Heart left ventricle (tissue), 16 donors: ENCODE data around the gene FOXN3. TPM values are rescaled to one million over a fixed set of nuclear protein-coding genes. Genes with fewer than 3 reads are reported as not detected.
"Not testable (repeated sequence)": the region's sequence is repeated elsewhere in the genome, so short reads cannot be mapped to it uniquely, and the experiment has no call there.

Experiments used
- ATAC-seq, 4 donors: fragments of 200-7000 bp; cut with Tn5 transposase; one replicate each; pipeline ENCODE4 v1.9.1; 2020 to 2022; ENCODE audit warnings: moderate library complexity in 4 of 4, mild to moderate bottlenecking in 3 of 4, moderate number of reproducible peaks in 1 of 4
- DNase-seq, 5 donors: peaks; one replicate each; pipeline ENCODE4 v3.0.0-alpha.2; 2020
- H3K27ac ChIP-seq, 12 donors: fragments of 200-600 bp; sonication (generic) in 4 of 12; one replicate each; pipeline versions ENCODE4 v1.5.0 to v1.8.0; 2016 to 2022; ENCODE audit warnings: mild to moderate bottlenecking in 2 of 12
- H3K27me3 ChIP-seq, 9 donors: fragments of 200-600 bp; sonication (generic) in 2 of 9; one replicate each; pipeline versions ENCODE4 v1.5.1 to v1.8.0; 2016 to 2022; ENCODE audit warnings: mild to moderate bottlenecking in 3 of 9
- H3K36me3 ChIP-seq, 9 donors: fragments of 200-600 bp; sonication (generic) in 2 of 9; one replicate each; pipeline versions ENCODE4 v1.5.0 to v1.8.0; 2018 to 2022; ENCODE audit warnings: mild to moderate bottlenecking in 2 of 9
- H3K4me1 ChIP-seq, 12 donors: fragments of 200-600 bp; sonication (generic) in 4 of 12; one replicate each; pipeline versions ENCODE4 v1.5.0 to v1.8.0; 2016 to 2022; ENCODE audit warnings: mild to moderate bottlenecking in 3 of 12
- H3K4me3 ChIP-seq, 12 donors: fragments of 200-600 bp; sonication (generic) in 4 of 12; one replicate each; pipeline versions ENCODE4 v1.5.0 to v1.8.0; 2017 to 2022; ENCODE audit warnings: mild to moderate bottlenecking in 9 of 12, moderate library complexity in 4 of 12
- H3K9me3 ChIP-seq, 12 donors: fragments of 200-600 bp; sonication (generic) in 4 of 12; one replicate each; pipeline versions ENCODE4 v1.5.0 to v1.8.0; 2016 to 2022; ENCODE audit warnings: mild to moderate bottlenecking in 1 of 12
- POLR2A ChIP-seq, 2 donors: fragments of 450-650 bp; IDR thresholded peaks; one replicate each; pipeline ENCODE4 v1.6.1; 2017; ENCODE audit warnings: antibody characterized with exemption in 2 of 2, mild to moderate bottlenecking in 2 of 2, moderate library complexity in 2 of 2
- WGBS, 4 donors: extraction: QIAGEN DNeasy Blood & Tissue Kit in 2 of 4; methylation state at CpG; one replicate each; pipeline versions ENCODE4 v1.1.5 to v1.1.7; 2013 to 2018; 5-methylcytosine and 5-hydroxymethylcytosine counted together
- intact Hi-C, 10 donors: fragments of 100-400 bp; cut with DNase I; formaldehyde crosslinking; loops; one replicate each; pipeline versions ENCODE4 v1.11.1 to v1.14.2; 2022
- polyA plus RNA-seq, 2 donors: library from polyadenylated mRNA; stranded (reverse); fragments of 200-250 nt; gene quantifications; one replicate each; pipeline ENCODE4 v1.2.3, GENCODE V29; 2013
- total RNA-seq, 9 donors: library from RNA; depleted of rRNA in 2 of 9; stranded (reverse); fragments of >200 nt in 2 of 9; fragmentation: NEBNext Ultra II Directional in 3 of 9; extraction: Animal tissue kit (Norgen Biotek cat#: 25700) in 3 of 9; gene quantifications; one replicate each; pipeline versions ENCODE4 v1.1.0 to v1.2.4, GENCODE V29; 2016 to 2023
- TF ChIP-seq, protein P1 (sequence below), 12 donors: fragments of 200-600 bp; sonication (generic) in 4 of 12; IDR thresholded peaks; one replicate each; pipeline versions ENCODE4 v1.5.0 to v1.8.0; 2018 to 2022; ENCODE audit warnings: antibody characterized with exemption in 12 of 12, mild to moderate bottlenecking in 5 of 12
- donor health status: ischemic (EF 13 %, LVEDD 7.1; RV severe dilation, severe dysfunction).
- donor health status: healthy with polysubstance abuse.
- donor health status: DM: no; HTN: yes; CAD: no.
- donor health status: DM: no; HTN: no; CAD: no.
- donor health status: ischemic (EF 25% LVEDD 6.9; RV normal size, moderate dysfunction).
- donor health status: ischemic (EF 25% LVEDD 5.7; RV mildly dilated, moderate dysfunction).
- donor health status: healthy.
- donor health status: DM: yes; HTN: yes; CAD: no.
- donor health status: ischemic (EF 35%, LVEDD 5.7; RV mildly dilated, moderate dysfunction).
- donor health status: nonischemic (EF 11% LVEDD 7.7; RV severe dilation, severe dysfunction).
- donor health status: DM: yes; HTN: yes; CAD: no.
- donor health status: PGD.
- donor health status: ischemic (EF 29% LVEDD 5.4; RV normal size, mild dysfunction).
- donor health status: nonischemic (EF 23%, LVEDD 6.1; RV moderate dilation, normal function).

The FOXN3 gene
- total and polyA plus RNA-seq, 11 donors: 24.4 to 161 (median 111) TPM

DNA sequence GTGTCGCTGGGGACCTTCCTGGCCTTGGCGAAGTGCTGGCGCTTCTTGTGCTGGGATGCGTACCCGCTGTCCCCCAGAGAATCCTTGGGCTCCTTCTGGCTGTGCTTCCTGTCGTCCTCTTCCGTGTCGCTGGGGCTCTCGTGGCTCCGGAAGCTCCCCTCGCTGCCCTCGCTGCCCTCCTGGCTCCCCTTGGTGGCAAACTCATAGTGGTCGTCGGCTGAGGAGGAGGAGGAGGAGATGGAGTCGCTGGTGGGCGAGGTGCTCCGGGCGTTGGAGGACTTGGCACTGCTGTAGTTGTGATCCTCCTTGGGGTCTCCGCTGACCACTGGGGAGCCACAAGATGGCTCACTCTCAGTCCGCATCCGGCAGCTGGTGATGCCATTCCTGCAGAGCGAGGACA lies 254.4 kb downstream of the FOXN3 start:
- no peaks in the 10 kb centered on the region for H3K27me3 ChIP-seq
- H3K4me1 ChIP-seq: peaks cover 0 to 34% (median 24%) of the 10 kb centered on the region in 12 donors
- H3K36me3 ChIP-seq: peaks cover 0 to 43% (median 19%) of the 10 kb centered on the region in 9 donors
- H3K27ac ChIP-seq: no peak overlapping the region
- WGBS, 4 donors: 93 to 97% (median 96%) methylated on average over 22 of the region's 22 CpGs
- H3K4me3 ChIP-seq: no peak overlapping the region
- intact Hi-C loops: loop anchor here in 5 of 10 donors (5.0 to 10.0 kb wide), 4 partner anchors 118 to 752 kb away; no protein-coding TSS in a partner anchor
- no peak for ATAC-seq
- no peak for DNase-seq
- TF ChIP-seq, protein P1, sequence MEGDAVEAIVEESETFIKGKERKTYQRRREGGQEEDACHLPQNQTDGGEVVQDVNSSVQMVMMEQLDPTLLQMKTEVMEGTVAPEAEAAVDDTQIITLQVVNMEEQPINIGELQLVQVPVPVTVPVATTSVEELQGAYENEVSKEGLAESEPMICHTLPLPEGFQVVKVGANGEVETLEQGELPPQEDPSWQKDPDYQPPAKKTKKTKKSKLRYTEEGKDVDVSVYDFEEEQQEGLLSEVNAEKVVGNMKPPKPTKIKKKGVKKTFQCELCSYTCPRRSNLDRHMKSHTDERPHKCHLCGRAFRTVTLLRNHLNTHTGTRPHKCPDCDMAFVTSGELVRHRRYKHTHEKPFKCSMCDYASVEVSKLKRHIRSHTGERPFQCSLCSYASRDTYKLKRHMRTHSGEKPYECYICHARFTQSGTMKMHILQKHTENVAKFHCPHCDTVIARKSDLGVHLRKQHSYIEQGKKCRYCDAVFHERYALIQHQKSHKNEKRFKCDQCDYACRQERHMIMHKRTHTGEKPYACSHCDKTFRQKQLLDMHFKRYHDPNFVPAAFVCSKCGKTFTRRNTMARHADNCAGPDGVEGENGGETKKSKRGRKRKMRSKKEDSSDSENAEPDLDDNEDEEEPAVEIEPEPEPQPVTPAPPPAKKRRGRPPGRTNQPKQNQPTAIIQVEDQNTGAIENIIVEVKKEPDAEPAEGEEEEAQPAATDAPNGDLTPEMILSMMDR (IDR thresholded peaks at IDR 0.05): no peak
- no peak for TF ChIP-seq POLR2A (IDR thresholded peaks at IDR 0.05)
- H3K9me3 ChIP-seq: no peaks in the 10 kb centered on the region

DNA sequence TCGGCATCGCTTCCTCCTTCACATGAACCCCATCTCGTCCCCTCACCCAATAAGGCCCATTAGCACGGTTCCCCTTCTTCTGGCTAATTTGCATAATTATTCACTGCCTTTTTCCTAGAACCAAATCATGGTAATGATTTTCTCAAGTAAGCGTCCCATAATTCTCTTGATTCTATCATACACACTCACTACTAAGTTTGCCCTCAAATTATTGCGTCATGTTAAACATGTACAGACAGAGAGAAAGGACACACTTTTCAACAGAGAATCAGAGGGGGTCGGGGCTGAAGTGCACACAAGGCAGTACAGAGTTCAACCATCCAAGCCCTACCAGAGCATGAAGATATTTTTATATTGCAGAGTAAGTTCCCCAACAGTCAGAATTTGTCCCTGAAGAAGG lies 256.6 kb downstream of the FOXN3 start:
- peaks cover 0 to 49% (median 24%) of the 10 kb centered on the region in 9 donors for H3K36me3 ChIP-seq
- intact Hi-C loops: loop anchor here in 5 of 10 donors (5.0 to 10.0 kb wide), 4 partner anchors 116 to 754 kb away; no protein-coding TSS in a partner anchor

DNA sequence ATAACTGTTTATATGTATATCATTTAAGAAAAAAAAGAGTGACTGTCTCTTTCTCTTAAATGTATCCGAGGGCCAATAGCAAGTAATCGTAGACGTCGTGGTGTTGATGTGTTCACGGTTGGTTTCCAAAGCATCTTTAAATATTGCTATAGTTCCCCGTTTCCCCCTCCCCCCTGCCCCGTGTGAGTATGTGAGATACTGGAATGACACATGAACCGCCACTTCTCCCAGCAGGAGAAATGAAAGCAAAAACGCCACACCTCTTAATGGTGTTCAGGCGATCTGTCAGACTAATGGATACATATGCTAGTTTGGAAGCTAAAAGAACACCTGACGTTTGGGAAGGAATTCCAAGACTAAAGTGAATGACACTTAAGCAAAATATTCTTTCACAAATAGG lies 258.3 kb downstream of the FOXN3 start:
- H3K36me3 ChIP-seq: peaks cover 0 to 49% (median 29%) of the 10 kb centered on the region in 9 donors
- intact Hi-C loops: no loop called here
- H3K27ac ChIP-seq: no peak overlapping the region
- 91 to 94% (median 92%) methylated on average over 11 of the region's 11 CpGs for WGBS, 4 donors
- no peaks in the 10 kb centered on the region for H3K27me3 ChIP-seq
- peaks cover 0 to 3% (median 0%) of the 10 kb centered on the region in 12 donors for H3K4me1 ChIP-seq
- TF ChIP-seq, protein P1 (IDR thresholded peaks at IDR 0.05): no peak
- TF ChIP-seq POLR2A (IDR thresholded peaks at IDR 0.05): no peak
- no peaks in the 10 kb centered on the region for H3K9me3 ChIP-seq
- no peak for DNase-seq
- no peak for ATAC-seq
- no peak overlapping the region for H3K4me3 ChIP-seq

More for the DNA sequence above, 256.6 kb downstream of the FOXN3 start:
- Histone ChIP-seq H3K27ac (no peak overlapping the region), H3K4me3 (no peak overlapping the region), H3K27me3 (no peaks in the 10 kb centered on the region), H3K9me3 (no peaks in the 10 kb centered on the region), H3K4me1 (peaks cover 0 to 20% (median 13%) of the 10 kb centered on the region in 12 donors)
- 89 to 96% (median 94%) methylated on average over 7 of the region's 7 CpGs for WGBS, 4 donors
- DNase-seq: no peak
- no peak for ATAC-seq
- no peak for TF ChIP-seq POLR2A (IDR thresholded peaks at IDR 0.05)
- TF ChIP-seq, protein P1 (IDR thresholded peaks at IDR 0.05): no peak

DNA sequence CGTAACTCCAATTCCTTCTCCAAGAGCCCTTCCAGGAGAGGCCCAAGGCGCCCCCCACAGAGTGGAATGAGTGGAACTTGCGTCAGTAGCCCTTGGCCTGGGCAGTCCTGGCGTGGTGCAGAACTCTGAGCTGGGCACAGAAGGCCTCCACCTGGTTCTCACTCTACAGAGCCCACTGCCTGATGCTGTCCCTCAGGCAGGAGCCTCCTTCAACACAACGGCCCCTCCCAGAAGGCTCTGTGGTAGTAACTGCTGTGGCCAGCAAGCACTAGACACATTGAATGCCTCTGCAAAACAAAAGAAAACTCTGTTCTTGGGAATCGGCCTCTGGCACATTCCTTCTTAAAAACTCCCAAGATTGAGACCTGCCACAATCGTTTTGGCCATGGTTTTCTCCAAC lies 258.9 kb downstream of the FOXN3 start:
- H3K9me3 ChIP-seq, intact Hi-C loops, ATAC-seq, H3K27me3 ChIP-seq, DNase-seq, H3K4me3 ChIP-seq, H3K4me1 ChIP-seq, H3K27ac ChIP-seq: not testable (repeated sequence)
- 88 to 92% (median 90%) methylated on average over 7 of the region's 7 CpGs for WGBS, 4 donors
- H3K36me3 ChIP-seq: peaks cover 0 to 49% (median 26%) of the 10 kb centered on the region in 9 donors

DNA sequence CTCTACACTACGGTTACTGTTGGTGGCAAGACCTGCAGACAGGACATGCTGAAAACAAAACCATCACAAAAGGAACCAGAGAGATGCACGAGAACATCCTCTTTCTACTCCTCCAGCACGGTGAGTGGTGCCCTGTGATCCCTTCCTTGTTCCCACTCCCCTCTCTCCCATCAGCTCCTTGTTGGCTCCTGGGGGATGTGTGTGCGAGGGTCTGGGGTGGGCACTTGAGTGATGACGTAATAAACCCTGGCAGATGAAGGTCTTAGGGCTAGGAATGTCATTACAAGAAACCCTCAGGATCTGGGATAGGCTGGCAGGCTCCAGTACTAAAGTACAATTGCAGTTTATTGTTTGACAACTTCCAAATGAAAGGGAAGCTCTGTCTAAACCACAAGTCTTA lies 261.5 kb downstream of the FOXN3 start:
- TF ChIP-seq POLR2A (IDR thresholded peaks at IDR 0.05): no peak
- TF ChIP-seq, protein P1 (IDR thresholded peaks at IDR 0.05): no peak
- DNase-seq: no peak

DNA sequence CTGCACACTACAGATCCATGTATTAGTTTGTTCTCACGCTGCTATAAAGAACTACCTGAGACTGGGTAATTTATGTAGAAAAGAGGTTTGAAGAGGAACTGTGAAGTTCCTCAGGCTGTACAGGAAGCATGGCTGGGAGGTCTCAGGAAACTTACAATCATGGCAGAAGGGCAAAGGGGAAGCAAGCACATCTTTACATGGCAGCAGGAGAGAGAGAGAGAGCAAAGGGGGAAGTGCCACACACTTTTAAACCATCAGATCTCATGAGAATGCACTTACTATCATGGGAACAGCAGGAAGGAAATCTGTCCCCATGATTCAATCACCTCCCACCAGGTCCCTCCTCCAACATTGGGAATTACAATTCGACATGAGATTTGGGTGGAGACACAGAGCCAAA lies 265.3 kb downstream of the FOXN3 start:
- H3K27ac ChIP-seq, ATAC-seq, intact Hi-C loops, H3K27me3 ChIP-seq, H3K4me3 ChIP-seq, DNase-seq, H3K4me1 ChIP-seq: not testable (repeated sequence)
- peaks cover 0 to 10% (median 0%) of the 10 kb centered on the region in 12 donors for H3K9me3 ChIP-seq
- peaks cover 0 to 10% (median 0%) of the 10 kb centered on the region in 9 donors for H3K36me3 ChIP-seq
- 82 to 89% (median 84%) methylated on average over 2 of the region's 2 CpGs for WGBS, 4 donors

More for the DNA sequence above, 261.5 kb downstream of the FOXN3 start:
- WGBS, 4 donors: 93 to 98% (median 94%) methylated on average over 5 of the region's 5 CpGs
- Histone ChIP-seq H3K27me3 (no peaks in the 10 kb centered on the region), H3K36me3 (peaks cover 0 to 28% (median 9%) of the 10 kb centered on the region in 9 donors), H3K4me3 (no peak overlapping the region), H3K27ac (no peak overlapping the region), H3K4me1 (no peaks in the 10 kb centered on the region), H3K9me3 (peaks cover 0 to 10% (median 0%) of the 10 kb centered on the region in 12 donors)
- ATAC-seq: no peak
- intact Hi-C loops: no loop called here
